ENCODE data around the gene APBA2. TPM values are rescaled to one million over a fixed set of nuclear protein-coding genes. Genes with fewer than 3 reads are reported as not detected.

The APBA2 gene
- total and polyA plus RNA-seq, 2 of the 13 experiments (the other 11 are each of a cell fraction or from before 2014, with no cell fraction given), result 0.62 to 2.3 TPM

DNA sequence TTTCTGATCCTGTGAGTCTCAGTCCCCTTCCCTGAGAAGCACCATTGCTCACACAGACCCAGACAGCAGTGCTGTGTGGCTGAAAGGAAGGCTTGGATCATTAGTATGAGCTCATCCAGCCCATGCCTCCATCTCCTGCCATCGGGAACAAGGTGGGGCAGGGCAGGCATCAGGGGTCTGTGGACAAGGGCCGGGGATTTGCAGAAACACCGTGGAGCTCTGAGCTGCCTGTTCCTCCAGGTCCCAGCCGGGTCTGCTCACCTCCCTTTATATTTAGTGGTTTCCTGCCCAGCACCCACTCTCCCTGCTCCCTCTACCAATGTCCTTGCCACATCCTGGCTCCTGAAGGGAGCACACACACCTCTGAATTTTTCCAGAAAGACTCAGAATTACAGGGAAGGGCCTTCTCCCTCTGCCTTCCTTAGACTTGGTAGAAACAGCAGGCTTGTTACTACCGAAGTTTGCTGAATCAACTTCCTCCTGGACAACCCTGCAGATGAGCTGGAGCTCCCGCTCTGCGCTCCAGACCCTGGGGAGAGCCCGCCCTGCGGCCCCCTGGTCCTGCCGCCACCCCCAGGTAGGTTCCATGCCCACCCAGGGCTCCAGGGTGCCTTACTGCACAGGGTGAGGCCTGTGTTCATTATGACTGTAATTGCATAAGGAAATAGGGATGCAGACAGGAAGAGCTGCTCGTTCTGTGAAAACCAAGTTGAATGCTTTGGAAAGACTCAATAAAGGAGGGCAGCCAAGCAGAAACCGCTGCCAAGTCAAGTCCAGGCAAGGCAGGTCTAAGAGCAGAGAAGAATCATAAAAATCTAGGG, 255.7 kb downstream of the APBA2 start:
- TF ChIP-seq ZNF7 (CRISPR knock-in tag; IDR thresholded peaks at IDR 0.05) (no peak), NRL (CRISPR knock-in tag; IDR thresholded peaks at IDR 0.05; ENCODE audit: borderline replicate concordance) (no peak), SYNCRIP (IDR thresholded peaks at IDR 0.05; ENCODE audit: insufficient read depth, low read depth, low read length) (no peak), ZNF737 (CRISPR knock-in tag; IDR thresholded peaks at IDR 0.05; ENCODE audit: borderline replicate concordance) (no peak), ZNF749 (CRISPR knock-in tag; IDR thresholded peaks at IDR 0.05; ENCODE audit: borderline replicate concordance) (no peak), SKI (IDR thresholded peaks at IDR 0.05; ENCODE audit: partially characterized antibody) (no peak)
- TF ChIP-seq, protein P1, sequence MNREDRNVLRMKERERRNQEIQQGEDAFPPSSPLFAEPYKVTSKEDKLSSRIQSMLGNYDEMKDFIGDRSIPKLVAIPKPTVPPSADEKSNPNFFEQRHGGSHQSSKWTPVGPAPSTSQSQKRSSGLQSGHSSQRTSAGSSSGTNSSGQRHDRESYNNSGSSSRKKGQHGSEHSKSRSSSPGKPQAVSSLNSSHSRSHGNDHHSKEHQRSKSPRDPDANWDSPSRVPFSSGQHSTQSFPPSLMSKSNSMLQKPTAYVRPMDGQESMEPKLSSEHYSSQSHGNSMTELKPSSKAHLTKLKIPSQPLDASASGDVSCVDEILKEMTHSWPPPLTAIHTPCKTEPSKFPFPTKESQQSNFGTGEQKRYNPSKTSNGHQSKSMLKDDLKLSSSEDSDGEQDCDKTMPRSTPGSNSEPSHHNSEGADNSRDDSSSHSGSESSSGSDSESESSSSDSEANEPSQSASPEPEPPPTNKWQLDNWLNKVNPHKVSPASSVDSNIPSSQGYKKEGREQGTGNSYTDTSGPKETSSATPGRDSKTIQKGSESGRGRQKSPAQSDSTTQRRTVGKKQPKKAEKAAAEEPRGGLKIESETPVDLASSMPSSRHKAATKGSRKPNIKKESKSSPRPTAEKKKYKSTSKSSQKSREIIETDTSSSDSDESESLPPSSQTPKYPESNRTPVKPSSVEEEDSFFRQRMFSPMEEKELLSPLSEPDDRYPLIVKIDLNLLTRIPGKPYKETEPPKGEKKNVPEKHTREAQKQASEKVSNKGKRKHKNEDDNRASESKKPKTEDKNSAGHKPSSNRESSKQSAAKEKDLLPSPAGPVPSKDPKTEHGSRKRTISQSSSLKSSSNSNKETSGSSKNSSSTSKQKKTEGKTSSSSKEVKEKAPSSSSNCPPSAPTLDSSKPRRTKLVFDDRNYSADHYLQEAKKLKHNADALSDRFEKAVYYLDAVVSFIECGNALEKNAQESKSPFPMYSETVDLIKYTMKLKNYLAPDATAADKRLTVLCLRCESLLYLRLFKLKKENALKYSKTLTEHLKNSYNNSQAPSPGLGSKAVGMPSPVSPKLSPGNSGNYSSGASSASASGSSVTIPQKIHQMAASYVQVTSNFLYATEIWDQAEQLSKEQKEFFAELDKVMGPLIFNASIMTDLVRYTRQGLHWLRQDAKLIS (CRISPR knock-in tag; IDR thresholded peaks at IDR 0.05), result no peak
- peaks cover 0 to 33% of the 10 kb centered on the region in 2 experiments; a peak in 3 of 5 replicates for H3K27me3 ChIP-seq (ENCODE audit: control insufficient read depth in 1 of 2, insufficient read depth in 2 of 2, low read length in 2 of 2)
- no peaks in the 10 kb centered on the region for H3K9me3 ChIP-seq (ENCODE audit: low read length)
- no peak overlapping the region for H3K9ac ChIP-seq (ENCODE audit: insufficient read depth, low read depth, low read length)
- H4K20me1 ChIP-seq (ENCODE audit: insufficient read depth, low read length), result no peaks in the 10 kb centered on the region
- 9% methylated on average over 9 of the region's 12 CpGs for WGBS (ENCODE audit: low lambda C conversion rate)
- BruUV-seq (replicated peaks), result no TSS peak
- H3K79me2 ChIP-seq (ENCODE audit: insufficient read depth, low read length), result no peaks in the 10 kb centered on the region
- H3K4me2 ChIP-seq (ENCODE audit: low read depth, low read length), result no peak overlapping the region
- no peak overlapping the region for H3K4me3 ChIP-seq (replicated peaks in 1 of 3; ENCODE audit: insufficient read depth in 1 of 3, low read depth in 2 of 3, low read length in 3 of 3)
- ChIA-PET POLR2A (no interaction called here), CTCF (ENCODE audit: low intra/inter-chr PET ratio, low total read pairs) (no interaction called here)
- in situ Hi-C loops (cut with HindIII; ENCODE audit: extremely low pct_ligation_motif_present, low pct_unique_long_range_greater_than_20kb), result no loop called here
- ATAC-seq (no peak), FAIRE-seq (no peak), DNase-seq (ENCODE audit: low spot score) (no peak)
- peaks cover 5% of the 10 kb centered on the region; the same call in 1 of the 2 replicates for H3K4me1 ChIP-seq (ENCODE audit: insufficient read depth, low read length)
- H2AFZ ChIP-seq (ENCODE audit: low read length), result no peak overlapping the region
- H3K36me3 ChIP-seq (replicated peaks in 1 of 2; ENCODE audit: control insufficient read depth in 1 of 2, insufficient read depth in 2 of 2, low read length in 2 of 2), result no peaks in the 10 kb centered on the region
- no peak overlapping the region for H3K27ac ChIP-seq (ENCODE audit: extremely low read length, insufficient read depth, low read length)
- intact Hi-C loops (cut with micrococcal nuclease; ENCODE audit: unreplicated experiment), result no loop called here

Measured in HepG2 (cell line).